ENCODE measurements around the gene FDCSP.

The FDCSP gene

GRCh38 chr4:70225824-70226223, at the start of gene FDCSP:
Gene FDCSP, plus strand, starts transcription at chr4:70226124. Its CDS starts 5,071 bp downstream, at chr4:70231195.
- no peaks in the 10 kb centered on the region for H3K4me1 ChIP-seq (ENCODE audit: insufficient read depth, low read length)
- no peaks in the 10 kb centered on the region for H3K36me3 ChIP-seq (ENCODE audit: insufficient read depth, low read length)
- no peaks in the 10 kb centered on the region for H3K9me3 ChIP-seq (ENCODE audit: control insufficient read depth, insufficient read depth, low read length)
- H3K9ac ChIP-seq (ENCODE audit: low read depth, low read length) = no peak within 1 kb of the TSS

GRCh38 chr4:70177090-70177489, 48.8 kb upstream of the FDCSP start:
- Histone ChIP-seq H3K9me3 (ENCODE audit: control insufficient read depth, insufficient read depth, low read length) (no peaks in the 10 kb centered on the region), H3K36me3 (ENCODE audit: insufficient read depth, low read length) (no peaks in the 10 kb centered on the region), H3K9ac (ENCODE audit: low read depth, low read length) (no peak overlapping the region), H3K4me1 (ENCODE audit: insufficient read depth, low read length) (no peaks in the 10 kb centered on the region)

DNA sequence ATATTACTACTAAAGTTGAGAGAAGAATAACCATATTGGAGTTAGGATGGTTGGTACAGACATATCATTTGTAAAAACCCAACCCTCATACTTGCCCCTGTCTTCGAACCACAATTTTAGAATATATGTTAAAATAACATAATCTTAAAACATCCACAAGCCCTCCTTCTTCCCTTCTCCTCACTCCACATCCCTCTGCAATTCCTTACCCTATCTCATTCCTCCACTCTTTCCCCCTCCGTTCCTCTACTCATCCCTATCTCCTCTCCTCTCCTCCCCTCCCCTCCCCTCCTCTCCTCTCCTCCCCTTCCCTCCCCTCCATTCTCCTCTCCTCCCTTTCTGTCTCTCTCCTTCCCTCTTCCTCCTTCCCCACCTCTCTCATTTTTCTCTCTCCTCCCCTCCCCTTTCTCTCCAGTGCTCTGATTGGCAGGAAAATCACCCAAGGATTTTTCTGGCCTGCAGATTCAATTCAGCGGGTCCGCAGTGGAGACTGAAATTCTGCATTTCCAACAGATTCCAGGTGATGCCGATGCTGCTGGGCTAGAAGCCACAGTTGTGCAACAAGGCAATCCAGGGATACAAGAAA, 47.8 kb upstream of the FDCSP start:
- Histone ChIP-seq H3K36me3 (ENCODE audit: insufficient read depth, low read length) (no peaks in the 10 kb centered on the region), H3K4me1 (ENCODE audit: insufficient read depth, low read length) (no peaks in the 10 kb centered on the region), H3K9me3 (ENCODE audit: control insufficient read depth, insufficient read depth, low read length) (no peaks in the 10 kb centered on the region), H3K9ac (ENCODE audit: low read depth, low read length) (no peak overlapping the region)

DNA sequence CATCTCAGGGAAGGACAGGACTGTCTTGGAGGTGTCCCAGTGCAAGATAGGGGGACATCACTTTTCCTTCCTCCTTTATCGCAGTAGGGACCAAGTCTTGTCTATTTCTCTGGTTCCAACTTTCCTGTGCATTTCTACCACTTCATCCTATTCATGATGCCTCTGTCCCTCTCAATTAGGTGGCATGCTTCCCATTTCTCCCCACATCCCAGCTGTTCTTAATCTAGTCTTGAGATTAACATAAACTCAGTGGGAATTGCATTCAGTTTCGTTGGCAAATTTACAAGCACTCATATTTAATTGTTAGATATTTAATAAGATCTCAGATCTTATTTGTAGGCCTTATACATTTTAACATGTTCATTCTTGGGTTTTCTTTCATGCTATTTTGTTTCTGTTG, 46.1 kb upstream of the FDCSP start:
- H3K9me3 ChIP-seq (ENCODE audit: control insufficient read depth, insufficient read depth, low read length) = no peaks in the 10 kb centered on the region
- no peak overlapping the region for H3K9ac ChIP-seq (ENCODE audit: low read depth, low read length)
- H3K4me1 ChIP-seq (ENCODE audit: insufficient read depth, low read length) = no peaks in the 10 kb centered on the region
- H3K36me3 ChIP-seq (ENCODE audit: insufficient read depth, low read length) = no peaks in the 10 kb centered on the region

- H3K9ac ChIP-seq (ENCODE audit: low read depth, low read length) = no peak overlapping the region
- no peaks in the 10 kb centered on the region for H3K36me3 ChIP-seq (ENCODE audit: insufficient read depth, low read length)
- no peaks in the 10 kb centered on the region for H3K9me3 ChIP-seq (ENCODE audit: control insufficient read depth, insufficient read depth, low read length)
- no peaks in the 10 kb centered on the region for H3K4me1 ChIP-seq (ENCODE audit: insufficient read depth, low read length)
Measured at GRCh38 chr4:70181864-70182263, 44.1 kb upstream of the FDCSP start.

DNA sequence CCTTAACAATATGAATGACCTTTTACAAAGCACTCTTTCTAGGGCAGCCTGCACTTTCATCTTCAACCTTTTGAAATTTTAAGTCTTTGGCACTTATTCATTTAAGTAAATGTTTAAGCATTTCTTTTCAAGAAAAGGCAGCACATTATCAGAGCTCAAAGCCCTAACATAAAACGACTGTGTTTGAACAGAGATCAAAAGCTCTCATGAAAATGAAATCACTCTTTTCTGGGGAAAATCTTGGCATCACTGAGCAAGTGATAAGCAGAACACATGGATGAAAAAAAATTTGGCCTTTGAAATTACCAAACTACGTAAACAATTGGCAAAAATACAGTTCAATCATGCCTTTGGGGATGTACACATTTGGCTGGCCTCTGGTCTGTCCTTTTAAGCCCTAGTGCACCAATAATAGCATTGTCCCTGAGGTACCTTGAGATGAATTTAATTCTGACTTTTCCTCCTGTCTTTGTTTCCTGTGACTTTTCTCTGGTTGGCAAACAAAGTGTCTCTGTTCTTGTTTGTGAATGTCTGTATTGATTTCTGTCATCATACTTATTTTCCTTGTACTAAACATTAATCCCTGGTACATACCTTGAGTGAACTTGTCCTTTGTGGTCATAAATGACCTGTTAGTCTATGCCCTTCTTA, 43.3 kb upstream of the FDCSP start:
- Histone ChIP-seq H3K9me3 (ENCODE audit: control insufficient read depth, insufficient read depth, low read length) (no peaks in the 10 kb centered on the region), H3K4me1 (ENCODE audit: insufficient read depth, low read length) (no peaks in the 10 kb centered on the region), H3K36me3 (ENCODE audit: insufficient read depth, low read length) (no peaks in the 10 kb centered on the region), H3K9ac (ENCODE audit: low read depth, low read length) (no peak overlapping the region)

DNA sequence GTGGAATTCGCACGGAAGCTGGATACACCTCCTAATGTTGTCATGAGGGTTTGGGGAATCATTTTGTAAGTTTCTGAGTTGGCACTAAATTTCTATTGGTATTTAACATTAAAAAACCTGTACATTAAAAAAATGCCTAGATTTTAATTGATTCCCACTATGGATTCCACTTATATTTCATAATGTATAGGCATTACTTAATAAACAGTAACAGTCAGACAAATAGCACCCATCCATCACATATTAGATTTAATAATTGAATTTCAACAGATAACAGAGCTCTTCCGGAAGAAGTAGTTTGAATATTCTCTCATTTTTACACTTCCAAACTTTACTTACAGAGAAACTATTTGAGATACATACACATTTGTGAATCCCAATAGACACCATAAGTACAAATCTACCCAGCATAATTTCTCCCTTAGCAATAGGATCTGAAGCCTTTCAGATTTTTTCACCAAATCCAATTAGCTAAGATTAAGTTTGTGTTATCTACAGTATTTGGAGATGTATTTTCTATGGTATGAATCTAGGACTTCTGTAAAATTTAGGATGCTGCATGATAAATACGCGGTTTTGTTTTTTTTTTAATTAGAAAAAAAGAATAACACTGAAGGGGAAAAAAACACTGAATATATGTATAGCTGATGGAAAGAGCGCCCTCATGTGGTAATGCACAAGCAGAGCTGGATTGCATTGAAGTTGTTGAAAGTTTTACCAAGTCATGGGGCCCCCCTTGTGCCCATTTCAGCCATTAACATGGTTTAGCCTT, 42.6 kb upstream of the FDCSP start:
- Histone ChIP-seq H3K4me1 (ENCODE audit: insufficient read depth, low read length) (no peaks in the 10 kb centered on the region), H3K36me3 (ENCODE audit: insufficient read depth, low read length) (no peaks in the 10 kb centered on the region), H3K9ac (ENCODE audit: low read depth, low read length) (no peak overlapping the region), H3K9me3 (ENCODE audit: control insufficient read depth, insufficient read depth, low read length) (no peaks in the 10 kb centered on the region)

DNA sequence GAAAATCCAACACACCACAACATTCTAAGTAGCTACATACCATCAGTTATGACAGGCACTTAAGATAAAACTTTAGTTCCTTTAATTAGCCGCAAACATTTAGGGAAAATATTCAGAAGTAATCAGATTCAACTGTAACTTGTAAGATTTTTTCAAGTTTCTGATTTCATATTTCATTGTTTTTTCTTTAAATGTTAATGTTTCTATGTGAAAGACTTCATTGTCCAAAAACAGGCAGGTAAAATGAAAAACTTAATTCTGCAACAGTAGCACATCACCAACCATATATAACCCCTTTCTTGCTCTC, 42.0 kb upstream of the FDCSP start:
- Histone ChIP-seq H3K36me3 (ENCODE audit: insufficient read depth, low read length) (no peaks in the 10 kb centered on the region), H3K9me3 (ENCODE audit: control insufficient read depth, insufficient read depth, low read length) (no peaks in the 10 kb centered on the region), H3K4me1 (ENCODE audit: insufficient read depth, low read length) (no peaks in the 10 kb centered on the region), H3K9ac (ENCODE audit: low read depth, low read length) (no peak overlapping the region)

DNA sequence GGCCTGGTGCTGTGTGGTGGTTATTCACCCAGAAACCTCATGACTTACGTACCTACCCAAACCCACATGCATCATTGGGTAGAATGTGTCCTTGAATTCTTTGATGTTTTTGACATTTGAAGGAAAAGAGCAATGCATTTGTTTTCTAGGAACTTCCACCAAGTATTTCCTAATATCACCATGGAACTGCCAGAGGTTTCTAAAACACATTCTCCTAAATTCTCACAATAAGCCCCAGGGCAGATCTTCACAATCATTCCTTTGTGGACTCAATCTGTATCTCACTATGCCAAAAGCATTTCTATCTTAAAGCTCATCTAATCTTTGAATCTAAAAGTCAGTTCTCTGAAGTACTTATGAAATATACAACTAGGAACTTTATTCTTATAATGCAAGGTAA, 38.7 kb upstream of the FDCSP start:
- no peaks in the 10 kb centered on the region for H3K9me3 ChIP-seq (ENCODE audit: control insufficient read depth, insufficient read depth, low read length)
- H3K9ac ChIP-seq (ENCODE audit: low read depth, low read length) = no peak overlapping the region
- H3K36me3 ChIP-seq (ENCODE audit: insufficient read depth, low read length) = no peaks in the 10 kb centered on the region
- H3K4me1 ChIP-seq (ENCODE audit: insufficient read depth, low read length) = no peaks in the 10 kb centered on the region

DNA sequence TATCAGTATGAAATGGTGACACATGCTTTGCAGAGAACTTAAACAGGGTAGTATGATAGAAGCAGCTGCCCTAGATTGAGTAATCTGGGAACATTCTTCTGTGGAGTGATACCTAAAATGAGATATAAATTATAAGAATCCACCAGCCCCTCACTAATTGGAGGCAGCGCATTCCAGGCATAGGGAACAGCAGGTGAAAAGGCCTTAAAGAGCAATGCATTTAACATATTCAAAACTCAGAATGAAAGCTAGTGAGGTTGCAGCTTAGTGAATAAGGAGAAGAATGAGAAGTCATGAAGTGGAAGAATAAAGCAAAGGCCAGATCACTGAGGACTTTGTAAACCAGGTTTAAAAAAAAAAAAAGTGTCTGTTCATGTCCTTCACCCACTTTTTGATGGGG, 35.3 kb upstream of the FDCSP start:
- Histone ChIP-seq H3K36me3 (ENCODE audit: insufficient read depth, low read length) (no peaks in the 10 kb centered on the region), H3K9me3 (ENCODE audit: control insufficient read depth, insufficient read depth, low read length) (no peaks in the 10 kb centered on the region), H3K4me1 (ENCODE audit: insufficient read depth, low read length) (no peaks in the 10 kb centered on the region), H3K9ac (ENCODE audit: low read depth, low read length) (no peak overlapping the region)

- no peaks in the 10 kb centered on the region for H3K4me1 ChIP-seq (ENCODE audit: insufficient read depth, low read length)
- no peaks in the 10 kb centered on the region for H3K36me3 ChIP-seq (ENCODE audit: insufficient read depth, low read length)
- H3K9ac ChIP-seq (ENCODE audit: low read depth, low read length) = no peak overlapping the region
- H3K9me3 ChIP-seq (ENCODE audit: control insufficient read depth, insufficient read depth, low read length) = no peaks in the 10 kb centered on the region
Measured at GRCh38 chr4:70191647-70192046, 34.3 kb upstream of the FDCSP start.

- Histone ChIP-seq H3K4me1 (ENCODE audit: insufficient read depth, low read length) (no peaks in the 10 kb centered on the region), H3K9ac (ENCODE audit: low read depth, low read length) (no peak overlapping the region)
Measured at GRCh38 chr4:70192895-70193294, 33.0 kb upstream of the FDCSP start.

DNA sequence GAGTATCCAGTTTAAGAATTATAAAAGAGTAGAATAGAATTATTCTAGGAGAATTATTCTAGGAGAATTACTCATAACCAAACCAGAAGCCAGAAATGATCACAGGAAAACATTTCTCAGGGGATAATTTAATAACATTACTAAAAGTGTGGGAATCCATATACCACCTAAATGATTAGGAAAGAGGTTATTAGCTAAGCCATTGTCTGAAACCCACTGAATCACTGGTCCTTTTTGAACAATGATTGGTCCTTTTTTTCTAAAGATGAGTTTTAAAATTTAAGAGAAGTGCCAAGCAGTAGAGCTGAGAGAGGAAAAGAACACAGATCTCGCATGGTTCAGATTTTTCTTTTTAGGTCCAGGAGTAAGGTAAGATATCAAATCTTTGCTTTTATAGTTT, 30.5 kb upstream of the FDCSP start, which contains the start of gene ODAM:
ODAM (plus strand) TSS at position 301 of the 400 bp plus-strand sequence. CDS start 819 bp downstream, outside the sequence.
- Histone ChIP-seq H3K9me3 (ENCODE audit: control insufficient read depth, insufficient read depth, low read length) (no peaks in the 10 kb centered on the region), H3K4me1 (ENCODE audit: insufficient read depth, low read length) (no peaks in the 10 kb centered on the region), H3K9ac (ENCODE audit: low read depth, low read length) (no peak within 1 kb of the TSS), H3K36me3 (ENCODE audit: insufficient read depth, low read length) (no peaks in the 10 kb centered on the region)

More at GRCh38 chr4:70192895-70193294, 33.0 kb upstream of the FDCSP start:
- H3K9me3 ChIP-seq (ENCODE audit: control insufficient read depth, insufficient read depth, low read length) = no peaks in the 10 kb centered on the region
- no peaks in the 10 kb centered on the region for H3K36me3 ChIP-seq (ENCODE audit: insufficient read depth, low read length)

DNA sequence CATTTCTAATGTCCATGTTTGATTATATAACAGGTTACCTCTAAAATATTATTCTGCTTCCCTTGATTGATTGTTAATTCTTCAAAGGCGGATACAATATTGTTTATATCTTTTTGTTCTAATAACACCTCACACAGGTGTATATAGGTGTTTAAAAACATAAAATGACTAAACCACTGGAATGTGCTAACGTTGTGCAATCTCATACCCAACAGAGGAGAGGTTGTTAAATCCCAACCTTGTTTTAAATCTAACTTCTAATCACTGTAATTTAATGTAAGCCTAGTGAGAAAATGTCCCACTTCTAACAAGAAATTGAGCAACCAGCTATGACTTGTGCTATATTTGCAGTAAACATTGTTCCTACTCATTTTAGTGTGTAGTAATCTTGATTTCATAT, 29.1 kb upstream of the FDCSP start:
- no peaks in the 10 kb centered on the region for H3K9me3 ChIP-seq (ENCODE audit: control insufficient read depth, insufficient read depth, low read length)
- no peaks in the 10 kb centered on the region for H3K4me1 ChIP-seq (ENCODE audit: insufficient read depth, low read length)
- H3K36me3 ChIP-seq (ENCODE audit: insufficient read depth, low read length) = no peaks in the 10 kb centered on the region
- no peak overlapping the region for H3K9ac ChIP-seq (ENCODE audit: low read depth, low read length)

DNA sequence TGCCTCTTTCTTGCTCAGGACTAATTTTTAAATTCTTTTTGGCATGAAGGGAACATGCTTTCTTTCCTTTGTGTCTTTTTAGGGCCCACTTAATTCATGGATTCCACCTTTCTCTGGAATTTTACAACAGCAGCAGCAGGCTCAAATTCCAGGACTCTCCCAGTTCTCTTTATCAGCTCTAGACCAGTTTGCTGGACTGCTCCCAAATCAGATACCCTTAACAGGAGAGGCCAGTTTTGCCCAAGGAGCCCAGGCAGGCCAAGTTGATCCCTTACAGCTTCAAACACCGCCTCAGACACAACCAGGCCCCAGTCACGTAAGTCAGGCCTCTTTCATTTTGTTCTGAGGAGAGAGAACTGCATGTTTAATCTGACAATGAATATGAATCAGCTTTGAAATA, 28.1 kb upstream of the FDCSP start:
- Histone ChIP-seq H3K9me3 (ENCODE audit: control insufficient read depth, insufficient read depth, low read length) (no peaks in the 10 kb centered on the region), H3K4me1 (ENCODE audit: insufficient read depth, low read length) (no peaks in the 10 kb centered on the region), H3K36me3 (ENCODE audit: insufficient read depth, low read length) (no peaks in the 10 kb centered on the region), H3K9ac (ENCODE audit: low read depth, low read length) (no peak overlapping the region)
